Measurements from ENCODE around the gene FAM124A.
A peak's percentile ranks its signal among the peaks of the same experiment; 100 is the strongest.

The FAM124A gene

DNA sequence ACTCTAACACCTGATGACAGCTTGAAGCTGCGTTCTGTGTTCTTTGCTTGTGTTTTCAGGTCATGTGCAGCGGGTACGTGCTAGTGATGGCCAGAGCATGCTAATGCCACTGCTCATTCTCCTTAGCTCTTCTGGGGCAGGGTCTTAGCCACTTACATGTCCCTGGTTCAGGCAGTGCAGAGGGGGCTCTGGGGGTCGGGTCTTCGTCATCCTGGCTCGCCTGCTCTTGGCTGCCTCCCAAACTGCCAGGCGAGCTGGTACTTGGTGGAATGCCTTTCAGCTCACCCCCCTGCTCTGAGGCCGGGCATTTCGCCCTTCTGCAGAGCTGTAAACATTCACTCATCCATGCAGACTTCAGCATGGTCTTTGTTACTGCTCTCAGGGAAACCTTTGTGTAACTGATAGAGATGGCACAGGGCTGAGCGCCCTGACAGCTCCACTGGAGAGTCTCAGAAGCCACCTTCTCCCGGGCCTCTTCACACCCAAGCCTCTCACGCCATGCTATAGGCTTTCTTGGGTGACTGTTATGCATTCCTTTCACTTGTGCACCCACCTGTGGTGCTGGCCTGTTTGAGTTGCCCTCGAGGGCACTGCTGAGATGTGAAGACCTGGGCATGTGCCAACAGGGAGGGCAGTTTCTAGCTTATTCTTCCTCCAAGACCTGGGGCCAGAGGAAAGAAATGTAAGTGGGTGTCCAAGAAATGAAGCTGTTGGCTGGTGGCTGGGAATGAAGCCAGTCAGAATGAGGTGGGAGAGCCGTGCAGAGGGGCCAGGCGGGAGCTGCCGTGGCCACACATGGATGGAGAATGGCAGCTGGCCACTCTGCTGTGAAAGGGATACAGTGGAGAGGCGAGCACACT is 24.4 kb downstream of the FAM124A start:
- TF ChIP-seq, protein P1, sequence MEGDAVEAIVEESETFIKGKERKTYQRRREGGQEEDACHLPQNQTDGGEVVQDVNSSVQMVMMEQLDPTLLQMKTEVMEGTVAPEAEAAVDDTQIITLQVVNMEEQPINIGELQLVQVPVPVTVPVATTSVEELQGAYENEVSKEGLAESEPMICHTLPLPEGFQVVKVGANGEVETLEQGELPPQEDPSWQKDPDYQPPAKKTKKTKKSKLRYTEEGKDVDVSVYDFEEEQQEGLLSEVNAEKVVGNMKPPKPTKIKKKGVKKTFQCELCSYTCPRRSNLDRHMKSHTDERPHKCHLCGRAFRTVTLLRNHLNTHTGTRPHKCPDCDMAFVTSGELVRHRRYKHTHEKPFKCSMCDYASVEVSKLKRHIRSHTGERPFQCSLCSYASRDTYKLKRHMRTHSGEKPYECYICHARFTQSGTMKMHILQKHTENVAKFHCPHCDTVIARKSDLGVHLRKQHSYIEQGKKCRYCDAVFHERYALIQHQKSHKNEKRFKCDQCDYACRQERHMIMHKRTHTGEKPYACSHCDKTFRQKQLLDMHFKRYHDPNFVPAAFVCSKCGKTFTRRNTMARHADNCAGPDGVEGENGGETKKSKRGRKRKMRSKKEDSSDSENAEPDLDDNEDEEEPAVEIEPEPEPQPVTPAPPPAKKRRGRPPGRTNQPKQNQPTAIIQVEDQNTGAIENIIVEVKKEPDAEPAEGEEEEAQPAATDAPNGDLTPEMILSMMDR (IDR thresholded peaks at IDR 0.05; ENCODE audit: borderline replicate concordance, control extremely low read depth, extremely low read depth, insufficient read depth, missing control alignments) = no peak
- no peak for DNase-seq (ENCODE audit: low spot score)
- in situ Hi-C loops (cut with MboI; ENCODE audit: low sequenced_read_pairs, unreplicated experiment) = no loop called here

DNA sequence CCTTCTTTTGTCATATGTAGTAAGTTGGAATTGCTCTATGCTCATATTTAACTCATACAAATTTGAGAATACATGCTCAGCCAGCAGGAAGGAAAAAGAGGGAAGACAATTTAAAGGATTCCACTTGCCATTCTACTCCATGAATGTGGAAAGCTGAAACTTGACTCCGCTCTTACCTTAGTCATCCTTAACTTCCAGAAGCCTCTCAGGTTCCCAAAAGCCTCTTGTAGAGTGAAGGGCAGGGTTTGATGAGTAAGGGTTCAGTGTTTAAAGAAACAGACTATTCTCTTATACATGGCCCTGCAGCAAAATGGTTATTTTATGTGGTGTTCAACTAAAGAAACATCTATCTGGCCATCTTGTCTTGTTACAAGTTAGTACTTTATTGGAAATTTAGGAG is 27.1 kb downstream of the FAM124A start:
- no peak for DNase-seq (ENCODE audit: low spot score)
- in situ Hi-C loops (cut with MboI; ENCODE audit: low sequenced_read_pairs, unreplicated experiment) = no loop called here
- TF ChIP-seq, protein P1 (IDR thresholded peaks at IDR 0.05; ENCODE audit: borderline replicate concordance, control extremely low read depth, extremely low read depth, insufficient read depth, missing control alignments) = no peak

DNA sequence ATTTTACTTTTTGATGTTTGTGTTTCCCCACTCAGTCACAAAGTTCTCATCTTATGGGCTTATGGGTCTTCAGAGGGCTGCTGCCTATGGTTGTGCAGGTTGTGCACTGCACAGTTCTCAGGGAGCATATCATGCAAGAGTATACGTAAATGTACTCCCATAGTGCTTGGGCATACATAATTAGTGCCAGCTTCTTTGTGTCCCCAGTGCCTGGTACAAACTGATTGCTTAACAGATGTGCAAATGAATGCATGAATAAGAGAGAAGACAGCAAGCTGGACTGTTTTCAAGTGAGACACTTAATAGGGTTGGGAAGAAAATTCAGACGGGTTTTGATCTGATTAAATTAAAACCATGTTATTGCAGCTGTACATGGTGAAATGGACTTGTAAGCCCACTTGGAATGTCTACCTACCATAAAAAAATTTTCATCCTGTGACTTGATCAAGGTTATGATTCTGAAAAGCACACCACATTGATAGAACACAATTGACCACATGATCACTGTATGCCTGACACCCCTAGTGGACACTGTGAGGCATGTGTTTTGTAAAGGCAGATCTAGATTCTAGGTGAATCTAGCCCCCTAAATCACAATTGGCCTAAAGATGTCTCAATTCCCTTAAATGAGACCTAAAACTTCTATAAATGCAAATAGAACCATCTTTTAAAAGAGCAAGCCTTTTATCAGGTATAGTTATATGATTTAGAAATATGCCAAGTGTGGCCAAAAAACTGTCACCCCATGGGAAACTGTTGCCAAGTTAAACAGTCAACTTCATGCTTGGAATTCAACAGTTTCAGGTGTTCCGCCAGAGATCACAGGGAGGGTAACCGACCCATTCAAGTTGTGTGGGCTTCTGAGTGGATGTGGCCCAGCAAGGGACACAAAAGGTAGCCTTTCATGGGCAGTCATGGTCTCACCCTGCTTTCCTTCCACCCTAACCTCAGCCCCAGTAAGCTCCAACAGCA is 27.9 kb downstream of the FAM124A start:
- in situ Hi-C loops (cut with MboI; ENCODE audit: low sequenced_read_pairs, unreplicated experiment) = no loop called here
- peak; percentile 49 for DNase-seq (ENCODE audit: low spot score)
- TF ChIP-seq, protein P1 (IDR thresholded peaks at IDR 0.05; ENCODE audit: borderline replicate concordance, control extremely low read depth, extremely low read depth, insufficient read depth, missing control alignments) = no peak

DNA sequence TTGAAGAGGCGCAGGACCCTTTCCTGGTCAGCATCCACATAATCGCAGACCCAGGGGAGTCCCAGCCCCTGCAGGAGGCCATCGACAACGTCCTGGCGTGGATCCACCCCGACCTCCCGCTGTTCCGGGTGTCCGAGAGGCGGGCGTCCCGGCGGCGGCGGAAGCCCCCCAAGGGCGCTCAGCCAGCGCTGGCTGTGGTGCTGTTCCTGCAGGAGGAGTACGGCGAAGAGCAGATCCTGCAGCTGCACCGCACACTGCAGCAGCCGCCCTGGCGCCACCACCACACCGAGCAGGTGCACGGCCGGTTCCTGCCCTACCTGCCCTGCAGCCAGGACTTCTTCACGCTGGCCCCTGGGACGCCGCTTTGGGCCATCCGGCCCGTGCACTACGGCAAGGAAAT is 29.3 kb downstream of the FAM124A start:
- TF ChIP-seq, protein P1 (IDR thresholded peaks at IDR 0.05; ENCODE audit: borderline replicate concordance, control extremely low read depth, extremely low read depth, insufficient read depth, missing control alignments) = no peak
- no peak for DNase-seq (ENCODE audit: low spot score)
- in situ Hi-C loops (cut with MboI; ENCODE audit: low sequenced_read_pairs, unreplicated experiment) = no loop called here

DNA sequence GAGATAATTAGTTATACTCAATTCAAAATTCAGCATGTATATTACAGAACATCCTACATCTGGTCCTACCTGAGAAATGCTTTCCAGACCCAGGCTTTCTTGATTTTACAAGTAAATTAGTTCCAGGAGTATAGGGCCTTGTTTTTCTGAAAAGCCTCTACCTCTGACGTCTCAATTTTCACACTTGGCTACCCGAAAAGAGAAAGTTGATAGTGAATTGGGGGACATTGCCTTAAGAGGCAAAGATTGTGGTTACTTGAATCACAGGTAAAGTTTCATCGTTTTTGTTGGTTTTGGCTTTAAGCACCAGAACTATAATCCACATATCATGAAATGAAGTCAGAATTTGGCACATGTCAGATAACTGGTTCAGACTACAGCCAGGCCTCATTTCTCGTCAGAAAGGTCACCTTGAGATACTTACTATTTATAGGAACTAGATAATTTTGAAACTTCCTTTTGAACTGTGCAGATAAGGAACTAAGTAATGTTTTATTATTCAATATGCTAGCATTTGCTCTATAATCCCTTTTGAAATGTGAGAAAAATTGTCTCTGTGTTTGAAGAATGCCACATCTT is 30.8 kb downstream of the FAM124A start:
- in situ Hi-C loops (cut with MboI; ENCODE audit: low sequenced_read_pairs, unreplicated experiment) = no loop called here
- TF ChIP-seq, protein P1 (IDR thresholded peaks at IDR 0.05; ENCODE audit: borderline replicate concordance, control extremely low read depth, extremely low read depth, insufficient read depth, missing control alignments) = no peak
- DNase-seq (ENCODE audit: low spot score) = no peak

DNA sequence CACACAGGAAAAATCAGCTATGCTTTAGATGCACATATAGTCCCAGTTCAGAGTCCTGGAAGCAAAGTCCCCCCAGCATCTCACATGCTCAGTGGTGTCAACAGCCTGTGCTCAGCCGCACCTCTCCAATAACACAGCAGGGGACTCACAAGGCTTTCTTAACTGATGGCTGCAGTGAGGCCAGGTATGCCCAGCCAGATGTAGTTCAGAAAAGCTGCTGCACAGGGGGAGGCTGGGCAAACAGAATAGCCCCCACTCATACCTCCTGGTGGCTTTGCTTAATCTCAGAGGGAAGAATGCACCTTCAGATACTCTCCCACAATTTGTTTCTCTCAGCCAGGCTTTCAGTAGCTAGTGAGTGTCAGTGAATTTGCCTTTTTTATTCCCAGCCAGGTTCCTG is 33.4 kb downstream of the FAM124A start:
- DNase-seq (ENCODE audit: low spot score) = no peak
- in situ Hi-C loops (cut with MboI; ENCODE audit: low sequenced_read_pairs, unreplicated experiment) = no loop called here
- TF ChIP-seq, protein P1 (IDR thresholded peaks at IDR 0.05; ENCODE audit: borderline replicate concordance, control extremely low read depth, extremely low read depth, insufficient read depth, missing control alignments) = no peak

Data from GM13976 (cell line).